ENCODE data around the gene NACC1.
"Not testable (repeated sequence)": the region's sequence is repeated elsewhere in the genome, so short reads cannot be mapped to it uniquely, and the experiment has no call there.

GRCh38 chr19:13186688-13187087 lies 68.6 kb downstream of the NACC1 start:
- not testable (repeated sequence) for TF ChIP-seq POLR2AphosphoS5 (IDR thresholded peaks at IDR 0.05); EP300 (IDR thresholded peaks at IDR 0.05; ENCODE audit: low read depth)
- TF ChIP-seq, protein P1, sequence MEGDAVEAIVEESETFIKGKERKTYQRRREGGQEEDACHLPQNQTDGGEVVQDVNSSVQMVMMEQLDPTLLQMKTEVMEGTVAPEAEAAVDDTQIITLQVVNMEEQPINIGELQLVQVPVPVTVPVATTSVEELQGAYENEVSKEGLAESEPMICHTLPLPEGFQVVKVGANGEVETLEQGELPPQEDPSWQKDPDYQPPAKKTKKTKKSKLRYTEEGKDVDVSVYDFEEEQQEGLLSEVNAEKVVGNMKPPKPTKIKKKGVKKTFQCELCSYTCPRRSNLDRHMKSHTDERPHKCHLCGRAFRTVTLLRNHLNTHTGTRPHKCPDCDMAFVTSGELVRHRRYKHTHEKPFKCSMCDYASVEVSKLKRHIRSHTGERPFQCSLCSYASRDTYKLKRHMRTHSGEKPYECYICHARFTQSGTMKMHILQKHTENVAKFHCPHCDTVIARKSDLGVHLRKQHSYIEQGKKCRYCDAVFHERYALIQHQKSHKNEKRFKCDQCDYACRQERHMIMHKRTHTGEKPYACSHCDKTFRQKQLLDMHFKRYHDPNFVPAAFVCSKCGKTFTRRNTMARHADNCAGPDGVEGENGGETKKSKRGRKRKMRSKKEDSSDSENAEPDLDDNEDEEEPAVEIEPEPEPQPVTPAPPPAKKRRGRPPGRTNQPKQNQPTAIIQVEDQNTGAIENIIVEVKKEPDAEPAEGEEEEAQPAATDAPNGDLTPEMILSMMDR (IDR thresholded peaks at IDR 0.05), result not testable (repeated sequence)

All from transverse colon (tissue), 4 donors.